ENCODE data around the gene LRMDA.

The LRMDA gene

DNA sequence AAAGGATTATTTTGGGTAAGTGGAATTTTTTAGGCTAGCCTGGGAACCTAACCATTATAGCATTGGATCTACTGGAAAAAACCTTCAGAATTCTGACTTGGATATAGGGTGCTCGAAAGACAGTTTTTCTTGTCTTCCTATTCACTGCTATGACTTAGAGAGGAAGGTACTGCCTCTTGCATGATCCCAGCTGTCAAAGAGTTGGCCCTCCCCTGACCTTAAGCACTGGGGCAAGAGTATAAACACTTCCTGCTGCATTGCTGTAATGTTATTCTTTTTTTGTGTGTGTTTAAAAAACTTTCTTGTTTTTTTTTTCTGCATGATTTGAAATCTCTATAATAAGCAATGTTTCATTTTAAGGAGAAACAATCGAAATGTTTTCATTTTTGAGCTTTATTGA lies 113.0 kb downstream of the LRMDA start:
- no peak for DNase-seq

DNA sequence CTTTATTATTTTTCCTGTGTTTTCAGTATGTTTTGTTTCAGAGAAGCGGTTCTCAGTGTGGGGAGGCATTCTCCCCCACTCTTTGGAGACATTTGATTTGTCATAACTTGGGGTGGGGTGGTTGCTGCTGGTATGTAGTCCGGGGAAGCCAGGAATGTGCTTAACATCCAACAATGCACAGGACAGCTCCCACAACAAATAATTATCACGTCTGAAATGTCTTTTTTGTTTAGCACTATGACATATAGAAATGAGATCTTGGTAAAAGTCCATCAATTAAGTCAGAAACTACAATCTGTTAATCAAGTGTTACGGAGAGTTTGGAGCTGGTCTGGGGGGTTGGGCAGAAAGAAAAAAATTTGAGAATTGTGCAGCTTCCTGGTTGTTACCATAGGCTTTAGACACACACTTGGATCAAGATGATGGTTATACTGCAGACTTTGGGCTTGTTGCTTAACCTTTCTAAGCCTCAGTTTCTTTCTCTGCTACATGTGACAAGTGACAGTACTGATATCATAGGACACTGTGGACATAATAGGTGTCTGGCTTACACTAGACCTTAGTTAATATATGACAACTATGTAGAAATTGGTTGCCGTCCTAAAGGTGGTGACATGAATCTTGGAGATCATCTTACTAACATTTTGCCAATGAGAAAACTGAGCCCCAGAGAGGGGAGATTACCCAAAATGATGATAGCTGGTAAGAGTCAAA lies 113.7 kb downstream of the LRMDA start:
- no peak for DNase-seq

DNA sequence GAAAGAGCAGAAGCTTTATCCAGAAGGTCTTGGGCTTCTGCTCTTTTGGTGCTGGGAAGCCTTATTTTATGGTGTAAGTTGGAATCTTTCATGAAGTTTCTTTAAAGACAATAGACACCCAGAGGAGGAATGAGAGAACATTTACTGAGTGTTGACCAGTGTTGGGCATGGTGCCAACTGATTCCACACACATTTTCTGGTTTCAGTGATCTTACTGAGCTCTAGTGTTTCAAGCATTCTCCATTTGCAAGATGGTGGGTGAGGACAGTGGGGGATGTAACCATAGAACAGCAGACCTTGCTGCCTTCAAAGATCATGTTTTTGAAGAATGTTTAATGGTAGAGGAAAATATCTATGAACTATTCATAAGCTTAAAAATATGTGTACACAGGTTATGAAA lies 114.6 kb downstream of the LRMDA start:
- DNase-seq = no peak

DNA sequence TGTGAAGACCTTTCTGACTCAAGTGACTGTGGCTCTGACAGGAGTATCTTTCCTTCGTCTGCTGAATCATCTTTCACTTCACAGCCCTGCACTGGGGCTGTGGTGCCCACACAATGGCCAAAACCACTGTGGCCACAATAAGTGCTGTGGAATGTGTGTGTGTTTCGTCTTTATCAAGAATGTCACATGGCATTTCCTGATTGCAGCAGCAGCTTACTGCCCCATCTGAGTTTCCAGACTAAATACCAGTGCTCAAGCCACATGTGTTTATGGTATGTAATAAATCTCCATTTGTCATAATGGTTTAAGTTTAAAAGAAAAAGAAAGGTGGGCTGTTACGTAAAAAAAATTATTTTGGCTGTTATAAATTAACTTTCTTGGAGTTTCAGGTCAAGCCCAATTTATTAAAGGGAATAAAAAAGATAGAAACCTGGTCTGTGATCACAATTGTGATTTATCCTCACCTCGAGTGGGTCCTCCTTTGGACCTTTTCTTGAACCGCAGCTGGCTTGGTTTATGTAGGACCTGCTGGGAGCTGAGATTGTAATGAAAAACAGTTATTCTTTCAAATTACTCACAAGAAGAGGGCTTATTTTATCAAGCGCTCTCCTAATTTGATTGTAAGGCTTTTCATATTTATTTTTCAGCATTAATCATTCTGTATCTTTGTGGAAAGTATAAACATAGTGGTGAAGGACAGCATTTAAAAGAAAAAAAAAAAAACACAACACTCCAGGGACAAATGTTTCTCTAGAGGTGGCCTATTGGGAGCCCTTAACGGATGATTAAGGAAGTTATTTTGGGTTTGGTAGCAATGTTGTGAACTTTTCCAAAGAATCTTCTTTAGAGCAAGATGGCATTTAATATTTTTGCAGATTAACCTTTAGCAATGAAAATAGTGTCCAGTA lies 116.2 kb downstream of the LRMDA start:
- no peak for DNase-seq

GRCh38 chr10:75548356-75548755 lies 116.9 kb downstream of the LRMDA start:
- no peak for DNase-seq

- DNase-seq = no peak
Observed at GRCh38 chr10:75550191-75550590, 118.8 kb downstream of the LRMDA start.

DNA sequence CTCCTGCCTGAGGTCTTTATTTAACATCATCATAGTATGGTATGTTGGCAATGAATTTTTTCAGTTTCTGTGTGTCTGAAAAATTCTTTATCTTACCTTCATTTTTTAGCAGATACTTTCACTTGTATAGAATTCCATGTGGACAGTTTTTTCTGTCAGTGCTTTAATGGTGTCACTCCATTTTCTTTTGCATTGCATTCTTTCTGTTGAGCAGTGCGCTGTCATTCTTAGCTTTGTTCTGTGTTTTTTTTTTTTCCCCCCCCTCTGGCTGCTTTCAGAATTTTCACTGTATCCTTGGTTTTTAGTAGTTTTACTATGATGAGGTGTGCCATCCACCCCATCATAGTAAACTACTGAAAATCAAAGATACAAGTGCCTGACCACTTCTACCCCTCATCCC lies 120.7 kb downstream of the LRMDA start:
- no peak for DNase-seq

- no peak for DNase-seq
Observed at GRCh38 chr10:75553550-75553949, 122.1 kb downstream of the LRMDA start.

DNA sequence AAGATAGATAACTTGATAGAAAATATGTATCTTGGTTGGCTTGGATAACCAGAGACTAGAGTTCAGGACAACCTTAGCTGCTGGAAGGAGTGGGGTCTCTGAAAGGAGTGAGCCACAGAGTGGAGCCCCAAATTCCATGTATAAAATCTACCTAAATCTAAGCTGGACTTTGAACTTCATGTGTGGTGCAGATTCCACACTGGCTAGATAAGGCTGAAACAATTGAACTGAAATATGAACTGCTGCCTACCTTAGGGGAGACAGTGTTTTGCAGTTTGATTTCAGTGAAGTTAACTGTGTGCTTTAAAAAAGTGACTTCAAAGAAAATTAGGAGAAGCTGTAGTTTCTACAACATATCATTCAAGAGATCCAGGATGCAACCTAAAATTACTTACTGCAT lies 123.9 kb downstream of the LRMDA start:
- DNase-seq = no peak

DNA sequence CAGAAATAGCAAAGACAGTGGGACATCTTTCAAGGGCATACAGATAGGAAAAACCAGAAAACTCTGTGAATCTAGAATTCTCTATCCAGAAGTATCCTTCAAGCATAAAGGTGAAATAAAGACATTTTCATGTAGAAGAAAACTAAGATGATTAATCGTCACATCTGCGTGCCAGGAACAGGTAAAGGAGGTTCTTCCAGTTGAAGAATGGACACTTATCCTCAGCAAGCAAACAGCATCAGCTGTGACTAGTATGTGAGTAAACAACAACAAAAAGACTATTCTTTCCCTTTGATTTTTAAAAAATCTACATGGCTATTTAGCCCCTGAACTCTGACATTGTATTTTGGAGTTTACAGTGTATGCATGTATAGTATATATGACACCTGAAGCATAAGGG lies 124.9 kb downstream of the LRMDA start:
- DNase-seq = no peak

- DNase-seq = no peak
Observed at GRCh38 chr10:75565286-75566251, 134.1 kb downstream of the LRMDA start.

DNA sequence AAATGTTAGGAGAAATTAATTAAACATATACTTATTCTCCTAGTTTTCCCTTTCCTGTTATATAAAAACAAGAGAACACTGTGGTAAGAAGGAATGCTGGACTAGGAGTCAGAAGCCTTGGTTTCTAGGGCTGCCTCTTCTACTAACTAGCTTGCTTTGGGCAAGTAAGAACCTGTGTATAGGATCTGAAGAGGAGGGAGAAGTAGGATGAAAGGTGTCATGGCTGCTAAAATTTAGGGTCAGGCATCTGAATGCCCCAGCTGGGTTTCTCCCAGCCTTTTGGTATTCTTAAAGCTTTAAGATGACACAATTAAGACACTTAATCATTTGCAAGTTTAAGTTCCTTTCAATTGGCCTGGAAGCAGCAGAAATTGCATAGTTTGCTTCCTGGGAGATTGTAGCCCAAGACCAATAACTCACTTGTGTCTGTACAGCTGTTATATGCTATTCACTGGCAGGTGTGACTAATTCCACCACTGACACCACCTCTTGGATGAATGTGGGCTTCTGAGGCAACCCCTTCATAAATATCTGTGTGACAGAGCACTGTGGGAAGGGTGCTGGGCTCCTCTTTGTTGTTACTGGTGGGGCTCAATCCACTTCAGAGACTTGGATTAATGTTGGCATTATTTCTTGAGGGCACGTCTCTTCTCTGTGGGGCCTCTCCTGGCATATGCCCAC lies 137.2 kb downstream of the LRMDA start:
- no peak for DNase-seq

GRCh38 chr10:75569506-75569905 lies 138.1 kb downstream of the LRMDA start:
- DNase-seq = no peak

DNA sequence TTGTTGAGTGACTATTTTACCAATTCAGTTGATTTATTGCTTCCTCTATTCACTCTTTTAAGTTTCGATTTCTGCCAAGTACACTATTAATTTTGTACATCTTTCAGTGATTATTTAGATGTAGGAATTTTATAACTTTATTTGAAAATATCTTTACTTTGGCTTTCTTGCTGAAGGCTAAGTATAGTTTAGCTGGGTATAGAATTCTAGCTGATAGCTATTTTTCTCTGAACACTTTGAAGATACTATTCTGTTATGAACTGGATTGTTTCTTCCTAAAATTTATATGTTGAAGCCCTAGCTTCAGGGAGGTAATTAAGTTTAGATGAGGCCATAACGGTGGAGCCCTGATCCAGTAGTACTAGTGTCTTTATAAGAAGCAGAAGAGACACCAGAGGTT lies 141.1 kb downstream of the LRMDA start:
- DNase-seq = no peak

DNA sequence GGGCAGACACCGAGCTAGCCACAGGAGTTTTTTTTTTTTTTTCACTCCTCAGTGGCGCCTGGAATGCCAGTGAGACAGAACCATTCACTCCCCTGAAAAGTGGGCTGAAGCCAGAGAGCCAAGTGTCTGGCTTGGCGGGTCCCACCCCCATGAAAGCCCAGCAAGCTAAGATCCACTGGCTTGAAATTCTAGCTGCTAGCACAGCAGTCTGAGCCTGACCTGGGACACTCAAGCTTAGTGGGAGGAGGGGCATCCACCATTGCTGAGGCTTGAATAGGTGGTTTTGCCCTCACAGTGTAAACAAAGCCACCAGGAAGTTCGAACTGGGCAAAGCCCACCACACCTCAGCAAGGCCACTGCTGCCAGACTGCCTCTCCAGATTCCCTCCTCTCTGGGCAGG lies 144.5 kb downstream of the LRMDA start:
- DNase-seq = no peak

DNA sequence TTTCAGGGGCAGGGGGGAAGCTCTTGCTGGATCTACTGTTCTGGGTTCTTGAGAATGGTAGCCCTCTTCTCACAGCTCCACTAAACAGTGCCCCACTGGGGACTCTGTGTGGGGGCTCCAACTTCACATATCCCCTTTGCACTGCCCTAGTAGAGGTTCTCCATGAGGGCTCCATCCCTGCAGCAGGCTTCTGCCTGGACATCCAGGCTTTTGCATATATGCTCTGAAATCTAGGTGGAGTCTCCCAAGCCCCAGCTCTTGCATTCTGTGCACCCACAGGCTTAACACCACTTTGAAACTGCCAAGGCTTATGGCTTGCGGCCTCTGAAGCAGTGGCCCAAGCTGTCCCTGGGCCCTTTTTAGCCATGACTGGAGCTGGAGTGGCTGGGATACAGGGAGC lies 150.7 kb downstream of the LRMDA start:
- no peak for DNase-seq

DNA sequence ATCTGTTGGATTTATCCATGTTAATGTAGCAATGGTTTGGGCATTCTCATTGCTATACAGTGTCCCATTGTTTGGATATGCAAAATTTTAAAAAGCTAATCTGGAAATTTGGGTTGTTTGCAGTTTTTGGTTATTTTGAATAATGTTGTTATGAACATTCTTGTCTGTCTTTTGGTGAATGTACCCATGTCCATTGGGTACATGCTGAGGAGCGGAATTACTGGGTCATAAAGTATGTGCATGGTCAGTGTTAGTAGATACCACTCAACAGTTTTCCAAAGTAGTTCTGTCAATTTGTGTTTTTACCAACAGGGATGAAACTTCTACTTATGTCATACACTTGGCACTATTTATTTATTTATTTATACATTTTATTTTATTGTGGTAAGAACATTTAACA lies 153.9 kb downstream of the LRMDA start:
- no peak for DNase-seq

- no peak for DNase-seq
Observed at GRCh38 chr10:75586814-75587213, 155.4 kb downstream of the LRMDA start.

DNA sequence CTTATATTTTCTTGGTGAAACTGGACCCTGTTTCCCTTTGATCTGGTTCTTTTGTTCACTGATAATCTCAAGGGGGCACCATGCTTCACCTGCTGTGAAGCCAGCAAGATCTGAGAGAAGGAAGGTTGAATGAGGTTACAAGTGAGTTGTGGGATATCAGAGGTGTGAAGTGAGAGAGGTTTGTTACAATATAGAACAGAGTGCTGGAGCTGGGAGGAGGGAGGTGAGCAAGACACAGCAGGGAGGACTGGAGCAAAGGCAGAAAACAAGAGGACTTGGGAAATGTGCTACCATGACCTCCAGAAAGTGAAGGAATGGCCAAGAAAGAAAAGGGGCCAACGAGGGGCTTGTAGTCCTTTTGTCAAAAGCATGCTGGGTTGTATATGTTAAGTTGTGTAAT lies 156.6 kb downstream of the LRMDA start:
- DNase-seq = no peak

GRCh38 chr10:75589895-75590654 lies 158.7 kb downstream of the LRMDA start:
- DNase-seq = no peak

DNA sequence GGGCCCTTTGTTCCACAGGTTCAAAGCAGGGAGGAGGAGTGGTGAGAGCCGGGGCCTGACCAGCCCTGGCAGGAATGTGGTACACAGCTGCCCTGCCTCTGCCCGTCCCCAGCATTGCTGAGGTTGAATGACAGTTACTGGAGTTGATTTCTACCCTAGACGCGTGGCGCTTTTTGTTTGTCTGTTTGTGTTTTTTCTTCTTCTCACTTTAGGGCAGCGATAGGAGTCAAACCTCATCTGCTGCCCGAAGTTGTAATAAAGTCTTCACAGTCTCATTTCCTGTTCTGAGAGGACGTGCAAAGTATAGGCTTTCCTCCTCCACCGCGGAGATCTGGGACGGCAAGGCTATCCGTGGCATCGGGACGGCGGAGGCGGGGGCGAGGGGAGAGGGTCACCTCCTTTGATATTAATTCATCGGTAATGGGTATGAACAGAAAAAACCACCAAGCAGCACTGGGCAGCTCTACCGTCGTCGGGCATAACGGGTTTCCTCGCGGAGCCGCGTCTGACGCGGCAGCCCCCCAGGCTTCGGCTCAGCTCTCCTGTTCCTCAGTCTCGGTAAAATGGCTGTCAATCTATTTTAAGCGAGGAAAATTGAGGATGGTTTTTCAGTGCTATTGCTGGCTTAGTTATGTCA lies 160.8 kb downstream of the LRMDA start:
- DNase-seq = no peak

Measured in activated T-cell treated with anti-CD3 and anti-CD28 coated beads for 4 hours (primary cell).